HG03354 (cell line): ENCODE data around the gene POLD4.

Experiments
- ATAC-seq: cut with Tn5 transposase; IDR thresholded peaks from one replicate; pipeline ENCODE4 v1.9.1; 2021; ENCODE audit warnings: mild to moderate bottlenecking; ENCODE audit not compliant: unreplicated experiment, poor library complexity, severe bottlenecking

Gene POLD4

GRCh38 chr11:67355794-67356386 lies 2.5 kb upstream of the POLD4 start:
- ATAC-seq: no peak

- no peak for ATAC-seq
Measured at GRCh38 chr11:67355023-67355793, 1.9 kb upstream of the POLD4 start.

- ATAC-seq: no peak
Measured at GRCh38 chr11:67354075-67355022, 1.0 kb upstream of the POLD4 start.

GRCh38 chr11:67352546-67353316 lies 615 bp downstream of the POLD4 start:
- peak; percentile 23 for ATAC-seq

- no peak for ATAC-seq
Measured at GRCh38 chr11:67351275-67352005, 1.9 kb downstream of the POLD4 start.

- no peak for ATAC-seq
Measured at GRCh38 chr11:67349928-67350465, 3.3 kb downstream of the POLD4 start.

- no peak for ATAC-seq
Measured at GRCh38 chr11:67349457-67349856, 3.9 kb downstream of the POLD4 start.

GRCh38 chr11:67349036-67349435 lies 4.3 kb downstream of the POLD4 start:
- ATAC-seq: no peak

GRCh38 chr11:67347964-67348749 lies 5.2 kb downstream of the POLD4 start:
- no peak for ATAC-seq

- no peak for ATAC-seq
Measured at GRCh38 chr11:67345920-67346819, 7.2 kb downstream of the POLD4 start.

- no peak for ATAC-seq
Measured at GRCh38 chr11:67345247-67345919, 8.0 kb downstream of the POLD4 start.

GRCh38 chr11:67344264-67344663 lies 9.1 kb downstream of the POLD4 start:
- ATAC-seq: no peak

GRCh38 chr11:67337257-67337656 lies 16.1 kb downstream of the POLD4 start:
- ATAC-seq: no peak

- ATAC-seq: no peak
Measured at GRCh38 chr11:67332081-67332691, 21.2 kb downstream of the POLD4 start.

- ATAC-seq: no peak
Measured at GRCh38 chr11:67323526-67323925, 29.8 kb downstream of the POLD4 start.

- no peak for ATAC-seq
Measured at GRCh38 chr11:67322049-67322448, 31.3 kb downstream of the POLD4 start.
